Endothelial cell of umbilical vein (primary cell): Measurements from ENCODE around the gene TLN1.

Source experiments
- EZH2 ChIP-seq: IDR thresholded peaks from 2 replicates; pipeline ENCODE4 v1.6.1; 2012; ENCODE audit warnings: borderline replicate concordance, low read depth, mild to moderate bottlenecking, moderate library complexity, low read length, inconsistent platforms; ENCODE audit not compliant: severe bottlenecking
- FOS ChIP-seq: IDR thresholded peaks from 2 replicates; pipeline ENCODE4 v1.6.1; 2011; ENCODE audit warnings: mild to moderate bottlenecking, low read length, moderate library complexity, borderline replicate concordance; ENCODE audit not compliant: insufficient read depth
- GATA2 ChIP-seq: IDR thresholded peaks from 2 replicates; pipeline ENCODE4 v1.7.0; 2011; ENCODE audit warnings: low read depth, mild to moderate bottlenecking, moderate library complexity, mixed read lengths, low read length; ENCODE audit not compliant: insufficient read length, insufficient read depth
- JUN ChIP-seq: IDR thresholded peaks from 2 replicates; pipeline ENCODE4 v1.6.1; 2011; ENCODE audit warnings: borderline replicate concordance, low read depth; ENCODE audit not compliant: insufficient read length, insufficient read depth
- MAX ChIP-seq: IDR thresholded peaks from 2 replicates; pipeline ENCODE4 v1.6.1; 2011; ENCODE audit not compliant: insufficient read depth, insufficient read length
- MYC ChIP-seq: IDR thresholded peaks from one replicate; pipeline ENCODE4 v1.6.1; 2011; ENCODE audit warnings: mild to moderate bottlenecking, low read depth, low read length
- POLR2A ChIP-seq: IDR thresholded peaks from 2 replicates; pipeline ENCODE4 v1.6.1; 2012; ENCODE audit warnings: low read depth, mild to moderate bottlenecking, control low read depth, low read length
- POLR2AphosphoS5 ChIP-seq: IDR thresholded peaks from 2 replicates; pipeline ENCODE4 v1.6.1; 2012; ENCODE audit warnings: low read depth, mild to moderate bottlenecking, control low read depth, low read length, moderate library complexity; ENCODE audit not compliant: insufficient read depth
- TF ChIP-seq, protein P1 (sequence below), 2 donors: IDR thresholded peaks; 1 replicate in 1 of 2; 2 replicates in 1 of 2; pipeline ENCODE4 v1.5.1; 2011; ENCODE audit warnings: low read length in 2 of 2, mild to moderate bottlenecking in 2 of 2, moderate library complexity in 2 of 2, control low read depth in 1 of 2, inconsistent platforms in 1 of 2, low read depth in 1 of 2; ENCODE audit not compliant: insufficient read depth in 1 of 2; ENCODE audit errors: extremely low read depth in 1 of 2

DNA sequence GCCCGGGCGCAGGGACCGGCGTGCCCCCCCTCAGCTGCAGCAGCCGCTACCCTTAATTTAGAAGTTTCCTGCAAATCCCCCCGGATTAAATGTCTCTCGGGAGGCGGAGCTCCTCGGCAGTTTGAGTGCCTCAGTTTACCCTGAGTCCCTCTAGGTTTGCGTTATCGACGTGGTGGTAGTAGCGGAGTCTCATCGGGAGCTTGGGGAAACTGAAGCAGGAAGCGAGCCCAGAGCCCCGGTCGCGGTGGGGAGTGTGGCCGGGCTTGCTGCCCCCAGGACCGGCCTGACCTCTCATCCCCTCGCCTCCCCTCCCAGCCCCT lies 41.7 kb downstream of the TLN1 start:
- TF ChIP-seq, protein P1, sequence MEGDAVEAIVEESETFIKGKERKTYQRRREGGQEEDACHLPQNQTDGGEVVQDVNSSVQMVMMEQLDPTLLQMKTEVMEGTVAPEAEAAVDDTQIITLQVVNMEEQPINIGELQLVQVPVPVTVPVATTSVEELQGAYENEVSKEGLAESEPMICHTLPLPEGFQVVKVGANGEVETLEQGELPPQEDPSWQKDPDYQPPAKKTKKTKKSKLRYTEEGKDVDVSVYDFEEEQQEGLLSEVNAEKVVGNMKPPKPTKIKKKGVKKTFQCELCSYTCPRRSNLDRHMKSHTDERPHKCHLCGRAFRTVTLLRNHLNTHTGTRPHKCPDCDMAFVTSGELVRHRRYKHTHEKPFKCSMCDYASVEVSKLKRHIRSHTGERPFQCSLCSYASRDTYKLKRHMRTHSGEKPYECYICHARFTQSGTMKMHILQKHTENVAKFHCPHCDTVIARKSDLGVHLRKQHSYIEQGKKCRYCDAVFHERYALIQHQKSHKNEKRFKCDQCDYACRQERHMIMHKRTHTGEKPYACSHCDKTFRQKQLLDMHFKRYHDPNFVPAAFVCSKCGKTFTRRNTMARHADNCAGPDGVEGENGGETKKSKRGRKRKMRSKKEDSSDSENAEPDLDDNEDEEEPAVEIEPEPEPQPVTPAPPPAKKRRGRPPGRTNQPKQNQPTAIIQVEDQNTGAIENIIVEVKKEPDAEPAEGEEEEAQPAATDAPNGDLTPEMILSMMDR (IDR thresholded peaks at IDR 0.05; ENCODE audit: extremely low read depth in 1 of 2, insufficient read depth in 1 of 2, low read depth in 1 of 2, low read length in 2 of 2): no peak
- TF ChIP-seq POLR2AphosphoS5 (no peak), POLR2A (peak; percentile 3), JUN (no peak), MAX (no peak), EZH2 (no peak), MYC (no peak), GATA2 (no peak), FOS (no peak)
